GM12892 (cell line): ENCODE measurements around the gene DNMT3A.

Experiments used
- DNase-seq: peaks from one replicate; pipeline ENCODE4 v3.0.0; 2011; ENCODE audit not compliant: insufficient read length
- FAIRE-seq: peaks from 2 replicates; lab custom pipeline; 2011; peaks lifted over from hg19 to GRCh38; lab: Jason Lieb, UNC
- POLR2A ChIP-seq: IDR thresholded peaks from 2 replicates; pipeline ENCODE4 v1.6.1; 2011; ENCODE audit warnings: low read depth, low read length, control low read depth
- POLR2AphosphoS5 ChIP-seq: IDR thresholded peaks from 2 replicates; pipeline ENCODE4 v1.6.1; 2011; ENCODE audit warnings: low read depth, low read length, control low read depth
- TAF1 ChIP-seq: IDR thresholded peaks from 2 replicates; pipeline ENCODE4 v1.6.1; 2011; ENCODE audit warnings: low read depth, mild to moderate bottlenecking, control low read depth, low read length, borderline replicate concordance

DNMT3A gene

GRCh38 chr2:25294573-25295462, 46.9 kb downstream of the DNMT3A start:
- DNase-seq = peak; percentile 92
- peak; percentile 93 for FAIRE-seq
- TF ChIP-seq TAF1 (no peak), POLR2A (peak; percentile 74; the same call in 1 of the 2 replicates), POLR2AphosphoS5 (peak; percentile 82)

- no peak for DNase-seq
- FAIRE-seq = no peak
- TF ChIP-seq POLR2A (no peak), TAF1 (no peak), POLR2AphosphoS5 (no peak)
These were observed 47.7 kb downstream of the DNMT3A start for GRCh38 chr2:25293958-25294562.

GRCh38 chr2:25293145-25293544, 48.6 kb downstream of the DNMT3A start:
- FAIRE-seq (no peak), DNase-seq (no peak)
- TF ChIP-seq TAF1 (no peak), POLR2A (no peak), POLR2AphosphoS5 (no peak)

- DNase-seq (no peak), FAIRE-seq (no peak)
- no peak for TF ChIP-seq TAF1
- TF ChIP-seq POLR2A = no peak
- TF ChIP-seq POLR2AphosphoS5 = no peak
These were observed 49.3 kb downstream of the DNMT3A start for GRCh38 chr2:25292408-25292807.

- TF ChIP-seq TAF1 = no peak
- TF ChIP-seq POLR2A = no peak
- no peak for TF ChIP-seq POLR2AphosphoS5
- FAIRE-seq (no peak), DNase-seq (no peak)
These were observed 50.8 kb downstream of the DNMT3A start for GRCh38 chr2:25290811-25291495.

- no peak for DNase-seq
- peak; percentile 91 for FAIRE-seq
- TF ChIP-seq POLR2AphosphoS5 = no peak
- TF ChIP-seq TAF1 = no peak
- TF ChIP-seq POLR2A = no peak
These were observed 54.8 kb downstream of the DNMT3A start for GRCh38 chr2:25286723-25287483.

GRCh38 chr2:25286025-25286400, 55.7 kb downstream of the DNMT3A start:
- DNase-seq = peak; percentile 74
- peak; percentile 86 for TF ChIP-seq TAF1
- TF ChIP-seq POLR2A = peak; percentile 40; the same call in 1 of the 2 replicates
- TF ChIP-seq POLR2AphosphoS5 = no peak
- peak; percentile 81 for FAIRE-seq

GRCh38 chr2:25285265-25286024, 56.3 kb downstream of the DNMT3A start:
- DNase-seq (no peak), FAIRE-seq (no peak)
- TF ChIP-seq TAF1 = no peak
- TF ChIP-seq POLR2AphosphoS5 = no peak
- no peak for TF ChIP-seq POLR2A

- no peak for FAIRE-seq
- DNase-seq = no peak
- no peak for TF ChIP-seq TAF1
- no peak for TF ChIP-seq POLR2A
- TF ChIP-seq POLR2AphosphoS5 = no peak
These were observed 57.0 kb downstream of the DNMT3A start for GRCh38 chr2:25284756-25285155.

GRCh38 chr2:25283921-25284320, 57.8 kb downstream of the DNMT3A start:
- FAIRE-seq = no peak

More at GRCh38 chr2:25283921-25284320, 57.8 kb downstream of the DNMT3A start:
- DNase-seq = no peak
- TF ChIP-seq TAF1 = no peak
- no peak for TF ChIP-seq POLR2AphosphoS5
- no peak for TF ChIP-seq POLR2A
